COLO668 (cell line): Measurements from ENCODE around the gene NFKBIZ.

Source experiments
- DNase-seq: peaks from one replicate; lab custom pipeline; 2025; ENCODE audit not compliant: unreplicated experiment; lab: John Stamatoyannopoulos, UW

Gene NFKBIZ

GRCh38 chr3:101825904-101826445 lies 23.3 kb upstream of the NFKBIZ start:
- no peak for DNase-seq

- DNase-seq, result peak; percentile 61
These were observed 21.8 kb upstream of the NFKBIZ start for GRCh38 chr3:101827211-101828174.

- no peak for DNase-seq
These were observed 21.0 kb upstream of the NFKBIZ start for GRCh38 chr3:101828276-101828675.

- DNase-seq, result peak; percentile 2
These were observed 20.4 kb upstream of the NFKBIZ start for GRCh38 chr3:101828691-101829436.

- no peak for DNase-seq
These were observed 19.9 kb upstream of the NFKBIZ start for GRCh38 chr3:101829437-101829830.

GRCh38 chr3:101829874-101830273 lies 19.4 kb upstream of the NFKBIZ start:
- no peak for DNase-seq

GRCh38 chr3:101833446-101833974 lies 15.8 kb upstream of the NFKBIZ start:
- no peak for DNase-seq

GRCh38 chr3:101835676-101836075 lies 13.6 kb upstream of the NFKBIZ start:
- no peak for DNase-seq

- DNase-seq, result no peak
These were observed 13.2 kb upstream of the NFKBIZ start for GRCh38 chr3:101836160-101836559.

GRCh38 chr3:101836652-101837598 lies 12.4 kb upstream of the NFKBIZ start:
- DNase-seq, result no peak

- DNase-seq, result no peak
These were observed 10.6 kb upstream of the NFKBIZ start for GRCh38 chr3:101838691-101839090.

GRCh38 chr3:101840066-101840465 lies 9.2 kb upstream of the NFKBIZ start:
- no peak for DNase-seq

- DNase-seq, result no peak
These were observed 6.9 kb upstream of the NFKBIZ start for GRCh38 chr3:101842245-101842934.

- no peak for DNase-seq
These were observed 6.4 kb upstream of the NFKBIZ start for GRCh38 chr3:101842935-101843330.

GRCh38 chr3:101845425-101845824 lies 3.9 kb upstream of the NFKBIZ start:
- no peak for DNase-seq

- DNase-seq, result no peak
These were observed 2.6 kb upstream of the NFKBIZ start for GRCh38 chr3:101846709-101847108.

- DNase-seq, result no peak
These were observed 2.0 kb upstream of the NFKBIZ start for GRCh38 chr3:101847328-101847727.

- DNase-seq, result no peak
These were observed 988 bp upstream of the NFKBIZ start for GRCh38 chr3:101848326-101848725.

GRCh38 chr3:101849714-101850245 lies 466 bp downstream of the NFKBIZ start:
- peak; percentile 72 for DNase-seq
